Measurements from ENCODE around the gene CRLF3. TPM values are rescaled to one million over a fixed set of nuclear protein-coding genes. Genes with fewer than 3 reads are reported as not detected.
"Not testable (repeated sequence)": the region's sequence is repeated elsewhere in the genome, so short reads cannot be mapped to it uniquely, and the experiment has no call there.

Gene CRLF3
- polyA plus RNA-seq, 6 donors from 2014 or later: 106 to 137 (median 112) TPM

- Mint-ChIP-seq H3K36me3 (peaks cover 0 to 4% of the 10 kb centered on the region in 2 donors), H3K4me3 (no peak overlapping the region), H3K9me3 (no peaks in the 10 kb centered on the region), H3K27ac (peak overlapping the region in 2 of 6 donors; percentile 24 to 37), H3K27me3 (no peaks in the 10 kb centered on the region), H3K4me1 (no peaks in the 10 kb centered on the region)
- ATAC-seq (ENCODE audit: low read depth in 2 of 2): no peak
- DNase-seq: no peak
These were observed 63.4 kb downstream of the CRLF3 start for GRCh38 chr17:30761060-30761459.

GRCh38 chr17:30753291-30753690, 71.2 kb downstream of the CRLF3 start:
- H3K9me3 Mint-ChIP-seq; H3K27ac Mint-ChIP-seq; H3K27me3 Mint-ChIP-seq; H3K36me3 Mint-ChIP-seq; H3K4me1 Mint-ChIP-seq; H3K4me3 Mint-ChIP-seq; DNase-seq; ATAC-seq (ENCODE audit: low read depth in 2 of 2): not testable (repeated sequence)

GRCh38 chr17:30750982-30751381, 73.5 kb downstream of the CRLF3 start:
- H3K27ac Mint-ChIP-seq; DNase-seq; H3K36me3 Mint-ChIP-seq; H3K4me1 Mint-ChIP-seq; H3K27me3 Mint-ChIP-seq; H3K9me3 Mint-ChIP-seq; ATAC-seq (ENCODE audit: low read depth in 2 of 2); H3K4me3 Mint-ChIP-seq: not testable (repeated sequence)

- H3K4me3 Mint-ChIP-seq; H3K4me1 Mint-ChIP-seq; DNase-seq; H3K36me3 Mint-ChIP-seq; ATAC-seq (ENCODE audit: low read depth in 2 of 2); H3K9me3 Mint-ChIP-seq; H3K27me3 Mint-ChIP-seq: not testable (repeated sequence)
- H3K27ac Mint-ChIP-seq: peak overlapping the region in 1 of 6 donors; percentile 54
These were observed 76.9 kb downstream of the CRLF3 start for GRCh38 chr17:30747621-30748020.

- H3K4me1 Mint-ChIP-seq; H3K4me3 Mint-ChIP-seq; ATAC-seq (ENCODE audit: low read depth in 2 of 2); H3K9me3 Mint-ChIP-seq; H3K36me3 Mint-ChIP-seq; DNase-seq; H3K27me3 Mint-ChIP-seq: not testable (repeated sequence)
- peak overlapping the region in 1 of 6 donors; percentile 66 for H3K27ac Mint-ChIP-seq
These were observed 81.8 kb downstream of the CRLF3 start for GRCh38 chr17:30742669-30743068.

DNA sequence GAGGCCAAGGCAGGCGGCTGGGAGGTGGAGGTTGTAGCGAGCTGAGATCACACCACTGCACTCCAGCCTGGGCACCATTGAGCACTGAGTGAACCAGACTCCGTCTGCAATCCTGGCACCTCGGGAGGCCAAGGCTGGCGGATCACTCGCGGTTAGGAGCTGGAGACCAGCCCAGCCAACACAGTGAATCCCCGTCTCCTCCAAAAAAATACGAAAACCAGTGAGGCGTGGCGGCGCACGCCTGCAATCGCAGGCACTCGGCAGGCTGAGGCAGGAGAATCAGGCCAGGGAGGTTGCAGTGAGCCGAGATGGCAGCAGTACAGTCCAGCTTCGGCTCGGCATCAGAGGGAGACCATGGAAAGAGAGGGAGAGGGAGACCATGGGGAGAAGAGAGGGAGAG, 88.1 kb downstream of the CRLF3 start:
- peaks cover 3 to 28% (median 26%) of the 10 kb centered on the region in 3 donors for H3K4me1 Mint-ChIP-seq
- not testable (repeated sequence) for H3K4me3 Mint-ChIP-seq; H3K27me3 Mint-ChIP-seq; H3K9me3 Mint-ChIP-seq; H3K36me3 Mint-ChIP-seq; DNase-seq; H3K27ac Mint-ChIP-seq; ATAC-seq (ENCODE audit: low read depth in 2 of 2)

GRCh38 chr17:30735644-30736043, 88.8 kb downstream of the CRLF3 start:
- H3K36me3 Mint-ChIP-seq; ATAC-seq (ENCODE audit: low read depth in 2 of 2); H3K9me3 Mint-ChIP-seq; H3K27me3 Mint-ChIP-seq; DNase-seq; H3K27ac Mint-ChIP-seq: not testable (repeated sequence)
- Mint-ChIP-seq H3K4me3 (peak overlapping the region in 3 of 8 donors; percentile 9 to 62 (median 20)), H3K4me1 (peaks cover 3 to 33% (median 23%) of the 10 kb centered on the region in 3 donors)

GRCh38 chr17:30735206-30735605, 89.3 kb downstream of the CRLF3 start:
- H3K36me3 Mint-ChIP-seq; ATAC-seq (ENCODE audit: low read depth in 2 of 2); H3K27me3 Mint-ChIP-seq; DNase-seq; H3K9me3 Mint-ChIP-seq: not testable (repeated sequence)
- Mint-ChIP-seq H3K4me1 (peaks cover 6 to 37% (median 28%) of the 10 kb centered on the region in 3 donors), H3K27ac (peak overlapping the region in 3 of 6 donors; percentile 47 to 90 (median 78)), H3K4me3 (peak overlapping the region in 2 of 8 donors; percentile 11 to 30)

GRCh38 chr17:30734153-30734552, 90.3 kb downstream of the CRLF3 start:
- not testable (repeated sequence) for H3K9me3 Mint-ChIP-seq; H3K36me3 Mint-ChIP-seq; H3K27ac Mint-ChIP-seq; H3K27me3 Mint-ChIP-seq; ATAC-seq (ENCODE audit: low read depth in 2 of 2); DNase-seq
- Mint-ChIP-seq H3K4me1 (peaks cover 6 to 46% (median 37%) of the 10 kb centered on the region in 3 donors), H3K4me3 (peak overlapping the region in 5 of 8 donors; percentile 3 to 68 (median 33))

Other genes starting within 250 kb of the CRLF3 start
- 1 to 10 TPM in 5 of 6 donors, not detected in 1; 1.1 to 2.7 (median 2.4) TPM for gene ATAD5, start 7.3 kb upstream of the CRLF3 start, polyA plus RNA-seq (ENCODE audit: low read depth in 6 of 6)
- 10 to 100 TPM; 16.0 to 33.9 (median 21.9) TPM for gene TEFM, start 81.5 kb upstream of the CRLF3 start, polyA plus RNA-seq (ENCODE audit: low read depth in 6 of 6)
- 1 to 10 TPM; 3.1 to 8.2 (median 5.4) TPM for gene ADAP2, start 97.3 kb upstream of the CRLF3 start, polyA plus RNA-seq (ENCODE audit: low read depth in 6 of 6)
- 10 to 100 TPM; 34.0 to 50.2 (median 43.1) TPM for gene RNF135, start 146.3 kb upstream of the CRLF3 start, polyA plus RNA-seq (ENCODE audit: low read depth in 6 of 6)

Data from naive B cell (primary cell).